Endothelial cell (in vitro differentiated cells): ENCODE data around the gene TMEM134. TPM values are rescaled to one million over a fixed set of nuclear protein-coding genes. Genes with fewer than 3 reads are reported as not detected.

Experiments
- DNase-seq: peaks from one replicate; pipeline ENCODE4 v3.0.0; 2021; ENCODE audit warnings: low spot score
- H3K27ac Mint-ChIP-seq: one replicate; pipeline ENCODE4 v1.8.0; 2021; ENCODE audit warnings: mixed read lengths, inconsistent platforms; ENCODE audit not compliant: unreplicated experiment
- H3K27me3 Mint-ChIP-seq: one replicate; pipeline ENCODE4 v1.8.0; 2021; ENCODE audit warnings: mild to moderate bottlenecking, moderate library complexity, mixed read lengths, inconsistent platforms; ENCODE audit not compliant: unreplicated experiment
- H3K36me3 Mint-ChIP-seq: one replicate; pipeline ENCODE4 v1.8.0; 2021; ENCODE audit warnings: mild to moderate bottlenecking, low read depth, mixed read lengths, inconsistent platforms; ENCODE audit not compliant: unreplicated experiment
- H3K4me1 Mint-ChIP-seq: one replicate; pipeline ENCODE4 v1.8.0; 2021; ENCODE audit warnings: mild to moderate bottlenecking, mixed read lengths, inconsistent platforms; ENCODE audit not compliant: unreplicated experiment
- H3K4me3 Mint-ChIP-seq: one replicate; pipeline ENCODE4 v1.8.0; 2021; ENCODE audit warnings: mild to moderate bottlenecking, mixed read lengths, inconsistent platforms; ENCODE audit not compliant: unreplicated experiment
- H3K9me3 Mint-ChIP-seq: one replicate; pipeline ENCODE4 v1.8.0; 2021; ENCODE audit warnings: mixed read lengths, inconsistent platforms; ENCODE audit not compliant: unreplicated experiment
- total RNA-seq: library from RNA; stranded (reverse); fragmentation: NEBNext Ultra II Directional; extraction: Animal tissue kit (Norgen Biotek cat#: 25700); gene quantifications from one replicate; pipeline ENCODE4 v1.2.1, GENCODE V29; 2021; ENCODE audit not compliant: unreplicated experiment
- TF ChIP-seq, protein P1 (sequence below): fragments of 200-600 bp; sonication (generic); IDR thresholded peaks from one replicate; pipeline ENCODE4 v1.5.0; 2021; ENCODE audit warnings: antibody characterized with exemption; ENCODE audit not compliant: unreplicated experiment

The TMEM134 gene
- total RNA-seq, 1 donor from 2014 or later: 47.4 TPM

DNA sequence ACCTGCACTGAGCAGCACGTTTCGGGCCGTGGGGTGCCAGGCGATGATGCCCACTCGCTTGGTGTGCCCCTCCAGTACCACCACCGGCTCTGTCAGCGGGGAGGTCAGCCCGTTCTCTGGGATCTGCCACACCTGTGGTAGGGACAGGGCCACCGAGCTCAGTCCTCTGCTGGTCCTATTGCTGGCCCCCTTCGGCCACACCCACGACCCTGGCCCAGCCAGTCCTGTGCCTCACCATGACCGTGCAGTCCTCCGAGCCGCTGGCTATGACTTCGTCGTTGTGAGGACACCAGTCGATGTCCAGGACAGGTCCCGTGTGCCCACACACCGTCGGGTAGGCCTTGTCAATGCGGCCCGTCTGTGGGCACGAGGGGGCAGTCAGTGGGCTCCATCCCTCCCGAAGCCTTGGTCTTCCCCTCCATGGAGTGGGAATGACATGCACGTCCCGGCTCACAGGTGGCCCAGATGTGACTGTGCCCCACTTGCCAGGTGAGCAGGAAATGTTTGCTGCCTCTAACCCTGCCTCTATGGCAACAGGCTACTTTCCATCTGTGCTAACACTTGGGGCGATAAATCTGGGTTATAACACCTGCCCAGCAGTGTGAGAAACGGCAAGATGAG, 27.2 kb downstream of the TMEM134 start:
- Mint-ChIP-seq H3K27ac (peak overlapping the region; percentile 80), H3K9me3 (no peaks in the 10 kb centered on the region), H3K4me3 (peak overlapping the region; percentile 95), H3K4me1 (peaks cover 21% of the 10 kb centered on the region), H3K36me3 (peaks cover 11% of the 10 kb centered on the region), H3K27me3 (peaks cover 29% of the 10 kb centered on the region)
- TF ChIP-seq, protein P1, sequence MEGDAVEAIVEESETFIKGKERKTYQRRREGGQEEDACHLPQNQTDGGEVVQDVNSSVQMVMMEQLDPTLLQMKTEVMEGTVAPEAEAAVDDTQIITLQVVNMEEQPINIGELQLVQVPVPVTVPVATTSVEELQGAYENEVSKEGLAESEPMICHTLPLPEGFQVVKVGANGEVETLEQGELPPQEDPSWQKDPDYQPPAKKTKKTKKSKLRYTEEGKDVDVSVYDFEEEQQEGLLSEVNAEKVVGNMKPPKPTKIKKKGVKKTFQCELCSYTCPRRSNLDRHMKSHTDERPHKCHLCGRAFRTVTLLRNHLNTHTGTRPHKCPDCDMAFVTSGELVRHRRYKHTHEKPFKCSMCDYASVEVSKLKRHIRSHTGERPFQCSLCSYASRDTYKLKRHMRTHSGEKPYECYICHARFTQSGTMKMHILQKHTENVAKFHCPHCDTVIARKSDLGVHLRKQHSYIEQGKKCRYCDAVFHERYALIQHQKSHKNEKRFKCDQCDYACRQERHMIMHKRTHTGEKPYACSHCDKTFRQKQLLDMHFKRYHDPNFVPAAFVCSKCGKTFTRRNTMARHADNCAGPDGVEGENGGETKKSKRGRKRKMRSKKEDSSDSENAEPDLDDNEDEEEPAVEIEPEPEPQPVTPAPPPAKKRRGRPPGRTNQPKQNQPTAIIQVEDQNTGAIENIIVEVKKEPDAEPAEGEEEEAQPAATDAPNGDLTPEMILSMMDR: no peak
- DNase-seq: no peak

DNA sequence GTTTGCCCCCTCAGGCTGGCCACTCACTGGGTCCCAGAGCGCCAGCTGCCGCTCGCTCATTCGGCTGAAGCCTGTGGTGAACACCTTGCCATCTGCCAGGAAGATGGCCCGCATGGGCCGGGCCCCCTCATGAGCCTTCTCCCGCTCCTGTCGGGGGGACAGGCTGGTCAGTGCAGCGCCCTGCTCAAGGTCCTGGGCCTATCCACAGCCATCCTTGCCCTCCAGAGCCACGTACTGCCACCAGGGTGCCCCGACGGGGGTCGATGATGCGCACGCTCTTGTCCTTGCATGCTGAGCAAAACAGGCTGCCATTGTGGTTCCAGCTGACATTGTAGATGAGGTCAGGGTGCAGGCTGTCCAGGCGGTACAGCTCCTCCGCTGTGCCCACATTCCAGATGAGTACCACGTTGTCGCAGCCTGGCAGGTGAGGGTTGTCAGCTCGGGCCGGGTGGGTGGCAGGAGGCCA, 27.9 kb downstream of the TMEM134 start:
- Mint-ChIP-seq H3K4me3 (no peak overlapping the region), H3K4me1 (peaks cover 24% of the 10 kb centered on the region), H3K9me3 (no peaks in the 10 kb centered on the region), H3K36me3 (peaks cover 15% of the 10 kb centered on the region), H3K27ac (peak overlapping the region; percentile 42), H3K27me3 (peaks cover 29% of the 10 kb centered on the region)
- DNase-seq: no peak
- TF ChIP-seq, protein P1: no peak

DNA sequence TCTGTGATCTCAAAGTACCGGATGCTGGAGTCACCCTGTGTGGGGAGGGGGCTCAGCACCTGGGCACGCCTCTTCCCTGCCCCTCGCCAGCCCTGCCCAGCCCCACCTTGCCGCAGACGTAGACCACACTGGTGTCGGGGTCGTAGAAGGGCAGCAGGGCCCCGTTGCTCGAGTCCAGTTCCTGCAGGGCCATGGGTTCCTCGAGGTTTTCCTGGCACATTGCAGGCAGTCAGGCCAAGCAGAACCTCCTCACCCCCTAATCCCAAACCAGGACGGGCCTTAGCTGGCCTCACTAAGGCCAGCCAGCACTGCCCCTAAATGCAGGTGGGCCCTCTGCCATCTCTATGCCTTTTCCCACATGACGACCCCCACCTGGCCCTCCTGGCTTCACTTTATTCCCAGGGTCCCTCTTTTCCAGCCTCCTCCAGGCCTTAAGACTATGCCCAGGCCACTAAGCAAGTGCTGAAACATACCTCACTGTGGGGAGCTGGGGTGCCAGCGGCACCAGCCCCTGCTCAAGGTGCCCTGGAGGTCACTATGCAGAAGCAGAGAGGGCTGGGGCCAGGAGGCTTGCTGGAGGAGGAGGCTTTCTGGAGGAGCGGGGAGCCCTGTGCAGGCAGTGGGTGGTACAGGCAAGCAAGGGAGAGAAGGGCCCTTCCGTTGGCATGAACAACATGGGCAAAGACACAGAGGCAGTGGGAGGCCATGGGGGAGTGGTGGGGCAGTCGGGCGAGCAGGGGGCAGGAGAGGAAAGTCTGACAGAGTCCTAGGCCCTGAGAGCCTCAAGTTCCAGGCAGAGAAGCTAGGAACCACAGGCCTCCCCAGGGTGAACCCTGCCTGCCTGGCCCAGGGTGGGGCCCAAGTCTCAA, 28.6 kb downstream of the TMEM134 start:
- Mint-ChIP-seq H3K4me3 (peak overlapping the region; percentile 10), H3K27ac (no peak overlapping the region), H3K4me1 (peaks cover 23% of the 10 kb centered on the region), H3K9me3 (no peaks in the 10 kb centered on the region), H3K36me3 (peaks cover 15% of the 10 kb centered on the region), H3K27me3 (peaks cover 29% of the 10 kb centered on the region)
- TF ChIP-seq, protein P1: no peak
- DNase-seq: no peak

DNA sequence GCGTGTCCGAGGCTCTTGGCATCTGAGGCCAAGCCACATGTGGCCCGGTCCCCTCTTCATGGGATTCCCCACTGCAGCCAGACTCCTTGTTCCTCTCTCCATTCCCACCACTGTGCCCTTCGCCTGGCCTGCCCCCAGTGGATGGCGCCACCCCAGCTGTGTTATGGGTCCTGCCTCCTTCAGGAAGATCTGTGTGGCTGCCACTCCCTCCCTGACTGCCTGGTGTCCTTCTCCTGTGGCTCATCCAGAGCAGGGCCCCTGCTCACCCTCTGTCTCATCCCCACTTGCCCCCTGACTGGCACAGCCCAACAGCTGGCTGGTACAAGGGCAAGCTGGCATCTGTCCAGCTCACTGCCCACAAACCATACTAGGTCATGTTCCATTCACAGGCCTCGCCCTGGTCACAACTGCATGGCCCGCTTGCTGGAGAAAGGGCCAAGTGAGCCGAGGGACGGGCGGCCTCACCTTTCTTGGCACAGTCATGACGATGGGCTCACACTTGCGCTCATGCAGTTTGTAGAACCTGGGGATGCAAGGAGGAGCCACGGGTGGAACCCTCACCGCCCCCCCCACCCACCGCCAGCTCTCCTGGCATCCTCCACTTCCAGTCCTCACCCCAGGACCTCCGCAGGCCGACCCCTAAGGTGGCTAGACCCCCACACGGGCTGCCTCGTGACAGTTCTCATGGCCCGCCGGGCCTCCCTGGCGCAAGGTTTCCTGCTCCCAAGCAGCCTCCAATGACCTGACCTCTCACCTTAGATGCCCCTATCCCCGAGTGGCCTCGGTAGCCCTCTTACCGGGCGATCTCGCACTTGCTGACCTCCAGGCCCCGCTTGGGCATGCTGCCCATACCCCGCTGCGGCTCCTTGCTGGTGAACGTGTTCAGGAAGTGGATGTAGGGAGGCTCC, 29.5 kb downstream of the TMEM134 start:
- TF ChIP-seq, protein P1: no peak
- no peak for DNase-seq
- H3K4me3 Mint-ChIP-seq: peak overlapping the region; percentile 42
- peak overlapping the region; percentile 64 for H3K27ac Mint-ChIP-seq
- H3K4me1 Mint-ChIP-seq: peaks cover 16% of the 10 kb centered on the region
- H3K27me3 Mint-ChIP-seq: peaks cover 30% of the 10 kb centered on the region
- H3K9me3 Mint-ChIP-seq: no peaks in the 10 kb centered on the region
- peaks cover 15% of the 10 kb centered on the region for H3K36me3 Mint-ChIP-seq
